ENCODE results near the gene CAMTA1.
"Not testable (repeated sequence)": the region's sequence is repeated elsewhere in the genome, so short reads cannot be mapped to it uniquely, and the experiment has no call there.

DNA sequence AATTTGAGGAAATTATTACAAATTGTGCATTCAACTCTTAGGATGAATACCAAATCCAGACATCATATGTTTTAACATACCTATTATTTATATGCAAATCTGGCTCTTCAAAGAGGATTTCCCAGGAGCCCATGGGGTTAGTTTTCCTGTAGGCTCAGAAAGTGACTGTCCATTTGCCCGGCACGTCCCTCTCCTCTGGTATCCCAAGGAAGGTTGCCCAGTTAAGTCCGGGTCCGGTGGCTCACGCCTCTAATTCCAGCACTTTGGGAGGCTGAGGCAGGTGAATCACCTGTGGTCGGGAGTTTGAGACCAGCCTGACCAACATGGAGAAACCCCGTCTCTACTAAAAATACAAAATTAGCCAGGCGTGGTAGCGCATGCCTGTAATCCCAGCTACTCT is 594.8 kb downstream of the CAMTA1 start:
- TF ChIP-seq, protein P1, sequence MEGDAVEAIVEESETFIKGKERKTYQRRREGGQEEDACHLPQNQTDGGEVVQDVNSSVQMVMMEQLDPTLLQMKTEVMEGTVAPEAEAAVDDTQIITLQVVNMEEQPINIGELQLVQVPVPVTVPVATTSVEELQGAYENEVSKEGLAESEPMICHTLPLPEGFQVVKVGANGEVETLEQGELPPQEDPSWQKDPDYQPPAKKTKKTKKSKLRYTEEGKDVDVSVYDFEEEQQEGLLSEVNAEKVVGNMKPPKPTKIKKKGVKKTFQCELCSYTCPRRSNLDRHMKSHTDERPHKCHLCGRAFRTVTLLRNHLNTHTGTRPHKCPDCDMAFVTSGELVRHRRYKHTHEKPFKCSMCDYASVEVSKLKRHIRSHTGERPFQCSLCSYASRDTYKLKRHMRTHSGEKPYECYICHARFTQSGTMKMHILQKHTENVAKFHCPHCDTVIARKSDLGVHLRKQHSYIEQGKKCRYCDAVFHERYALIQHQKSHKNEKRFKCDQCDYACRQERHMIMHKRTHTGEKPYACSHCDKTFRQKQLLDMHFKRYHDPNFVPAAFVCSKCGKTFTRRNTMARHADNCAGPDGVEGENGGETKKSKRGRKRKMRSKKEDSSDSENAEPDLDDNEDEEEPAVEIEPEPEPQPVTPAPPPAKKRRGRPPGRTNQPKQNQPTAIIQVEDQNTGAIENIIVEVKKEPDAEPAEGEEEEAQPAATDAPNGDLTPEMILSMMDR (IDR thresholded peaks at IDR 0.05), result not testable (repeated sequence)
- not testable (repeated sequence) for TF ChIP-seq POLR2A (IDR thresholded peaks at IDR 0.05); POLR2AphosphoS5 (IDR thresholded peaks at IDR 0.05; ENCODE audit: insufficient read depth in 1 of 2, low read depth in 1 of 2)
